Measurements from ENCODE around the gene ZSCAN16. TPM values are rescaled to one million over a fixed set of nuclear protein-coding genes. Genes with fewer than 3 reads are reported as not detected.

Gene ZSCAN16
- total RNA-seq, 1 experiment from 2014 or later, result 4.8 TPM

- no peak overlapping the region for H3K27ac ChIP-seq (ENCODE audit: low read length)
- H3K9ac ChIP-seq (ENCODE audit: low read length), result no peak overlapping the region
- peaks cover 78% of the 10 kb centered on the region for H3K79me2 ChIP-seq (ENCODE audit: low read length)
- H3K9me2 ChIP-seq (replicated peaks; ENCODE audit: insufficient read depth, low read length), result no peaks in the 10 kb centered on the region
- H3K4me1 ChIP-seq (ENCODE audit: low read length), result peaks cover 17% of the 10 kb centered on the region
- no peaks in the 10 kb centered on the region for H4K20me1 ChIP-seq (ENCODE audit: insufficient read depth, low read depth, low read length)
- H3K9me3 ChIP-seq (ENCODE audit: low read length), result no peaks in the 10 kb centered on the region; the same call in 1 of the 2 replicates
- no peak overlapping the region for H3K4me3 ChIP-seq (ENCODE audit: low read length)
- no peaks in the 10 kb centered on the region for H3K27me3 ChIP-seq (ENCODE audit: low read length)
- no peak overlapping the region for H2AFZ ChIP-seq (ENCODE audit: low read length)
- H3K36me3 ChIP-seq (ENCODE audit: insufficient read depth, low read length), result peaks cover 69% of the 10 kb centered on the region
- DNase-seq, result no peak
- no peak overlapping the region for H3K4me2 ChIP-seq (ENCODE audit: low read depth, low read length, poor library complexity, severe bottlenecking)
These were observed 20.8 kb downstream of the ZSCAN16 start for GRCh38 chr6:28145231-28145630.

GRCh38 chr6:28152531-28152930, 28.1 kb downstream of the ZSCAN16 start:
- Histone ChIP-seq H3K79me2 (ENCODE audit: low read length) (peaks cover 21% of the 10 kb centered on the region), H3K4me1 (ENCODE audit: low read length) (no peaks in the 10 kb centered on the region), H3K9ac (ENCODE audit: low read length) (no peak overlapping the region), H3K27ac (ENCODE audit: low read length) (no peak overlapping the region), H2AFZ (ENCODE audit: low read length) (no peak overlapping the region), H3K36me3 (ENCODE audit: insufficient read depth, low read length) (peaks cover 96% of the 10 kb centered on the region), H3K4me3 (ENCODE audit: low read length) (no peak overlapping the region), H4K20me1 (ENCODE audit: insufficient read depth, low read depth, low read length) (no peaks in the 10 kb centered on the region), H3K4me2 (ENCODE audit: low read depth, low read length, poor library complexity, severe bottlenecking) (no peak overlapping the region), H3K9me2 (replicated peaks; ENCODE audit: insufficient read depth, low read length) (no peaks in the 10 kb centered on the region), H3K27me3 (ENCODE audit: low read length) (no peaks in the 10 kb centered on the region), H3K9me3 (ENCODE audit: low read length) (peaks cover 24% of the 10 kb centered on the region)
- no peak for DNase-seq

GRCh38 chr6:28153546-28153945, 29.1 kb downstream of the ZSCAN16 start:
- H3K9me2 ChIP-seq (replicated peaks; ENCODE audit: insufficient read depth, low read length), result no peaks in the 10 kb centered on the region
- H3K36me3 ChIP-seq (ENCODE audit: insufficient read depth, low read length), result peaks cover 92% of the 10 kb centered on the region
- no peak overlapping the region for H3K27ac ChIP-seq (ENCODE audit: low read length)
- H2AFZ ChIP-seq (ENCODE audit: low read length), result no peak overlapping the region
- no peak overlapping the region for H3K4me3 ChIP-seq (ENCODE audit: low read length)
- H3K27me3 ChIP-seq (ENCODE audit: low read length), result no peaks in the 10 kb centered on the region
- H3K9ac ChIP-seq (ENCODE audit: low read length), result no peak overlapping the region
- H3K79me2 ChIP-seq (ENCODE audit: low read length), result peaks cover 11% of the 10 kb centered on the region
- H4K20me1 ChIP-seq (ENCODE audit: insufficient read depth, low read depth, low read length), result no peaks in the 10 kb centered on the region
- H3K9me3 ChIP-seq (ENCODE audit: low read length), result peaks cover 24% of the 10 kb centered on the region
- no peak overlapping the region for H3K4me2 ChIP-seq (ENCODE audit: low read depth, low read length, poor library complexity, severe bottlenecking)
- no peak for DNase-seq
- H3K4me1 ChIP-seq (ENCODE audit: low read length), result no peaks in the 10 kb centered on the region

DNA sequence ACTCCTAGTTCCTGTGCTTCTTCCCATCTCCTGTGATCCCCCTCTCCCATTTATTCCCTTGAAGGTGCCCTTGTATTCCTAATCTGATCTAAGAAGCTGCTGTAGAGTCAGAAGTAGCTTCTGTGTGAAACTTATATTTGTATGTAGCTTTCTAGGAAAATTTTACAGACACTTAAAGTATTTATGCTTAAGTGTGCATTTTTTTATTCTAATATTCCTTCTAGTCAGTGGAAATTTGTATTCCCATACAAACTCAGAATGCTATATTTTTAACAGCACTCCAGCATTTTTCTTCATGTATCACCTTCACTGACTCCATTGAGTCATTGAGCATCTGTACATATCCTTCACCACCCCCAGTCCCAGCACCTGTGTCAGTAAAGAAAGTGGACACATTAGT, 29.9 kb downstream of the ZSCAN16 start:
- Histone ChIP-seq H3K4me3 (ENCODE audit: low read length) (no peak overlapping the region), H3K4me1 (ENCODE audit: low read length) (no peaks in the 10 kb centered on the region), H4K20me1 (ENCODE audit: insufficient read depth, low read depth, low read length) (no peaks in the 10 kb centered on the region), H3K9me2 (replicated peaks; ENCODE audit: insufficient read depth, low read length) (no peaks in the 10 kb centered on the region), H3K9ac (ENCODE audit: low read length) (no peak overlapping the region), H2AFZ (ENCODE audit: low read length) (no peak overlapping the region), H3K79me2 (ENCODE audit: low read length) (peaks cover 5% of the 10 kb centered on the region; the same call in 1 of the 2 replicates), H3K27me3 (ENCODE audit: low read length) (no peaks in the 10 kb centered on the region), H3K36me3 (ENCODE audit: insufficient read depth, low read length) (peaks cover 84% of the 10 kb centered on the region), H3K4me2 (ENCODE audit: low read depth, low read length, poor library complexity, severe bottlenecking) (no peak overlapping the region), H3K9me3 (ENCODE audit: low read length) (peaks cover 24% of the 10 kb centered on the region), H3K27ac (ENCODE audit: low read length) (no peak overlapping the region)
- DNase-seq, result no peak

DNA sequence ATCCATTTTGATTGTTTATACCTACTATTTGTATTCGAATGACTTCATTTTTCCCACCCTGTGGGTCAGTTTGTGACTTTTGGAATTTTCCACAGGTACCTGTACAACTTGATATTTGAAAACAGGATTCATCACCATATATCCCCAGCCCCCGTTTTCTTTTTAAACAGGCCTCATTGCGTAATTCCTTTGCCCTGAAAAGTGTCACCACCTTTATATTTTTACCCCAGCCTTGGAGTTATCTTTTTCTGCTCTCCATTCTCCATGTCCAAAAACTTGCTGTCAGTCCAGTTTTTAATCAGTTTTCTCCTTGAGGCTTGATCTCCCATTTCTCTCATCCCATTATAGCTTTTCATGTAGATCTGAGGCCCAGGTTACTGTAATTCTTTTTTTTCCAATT, 33.9 kb downstream of the ZSCAN16 start:
- H3K9ac ChIP-seq (ENCODE audit: low read length), result no peak overlapping the region
- H3K4me1 ChIP-seq (ENCODE audit: low read length), result peaks cover 14% of the 10 kb centered on the region
- H3K27ac ChIP-seq (ENCODE audit: low read length), result no peak overlapping the region
- no peak overlapping the region for H3K4me3 ChIP-seq (ENCODE audit: low read length)
- no peak for DNase-seq
- peaks cover 46% of the 10 kb centered on the region for H3K36me3 ChIP-seq (ENCODE audit: insufficient read depth, low read length)
- H2AFZ ChIP-seq (ENCODE audit: low read length), result no peak overlapping the region
- H3K27me3 ChIP-seq (ENCODE audit: low read length), result no peaks in the 10 kb centered on the region
- peaks cover 6% of the 10 kb centered on the region; the same call in 1 of the 2 replicates for H3K79me2 ChIP-seq (ENCODE audit: low read length)
- peaks cover 5% of the 10 kb centered on the region; the same call in 1 of the 2 replicates for H3K9me3 ChIP-seq (ENCODE audit: low read length)
- H3K4me2 ChIP-seq (ENCODE audit: low read depth, low read length, poor library complexity, severe bottlenecking), result no peak overlapping the region
- no peaks in the 10 kb centered on the region for H3K9me2 ChIP-seq (replicated peaks; ENCODE audit: insufficient read depth, low read length)
- no peaks in the 10 kb centered on the region for H4K20me1 ChIP-seq (ENCODE audit: insufficient read depth, low read depth, low read length)

DNA sequence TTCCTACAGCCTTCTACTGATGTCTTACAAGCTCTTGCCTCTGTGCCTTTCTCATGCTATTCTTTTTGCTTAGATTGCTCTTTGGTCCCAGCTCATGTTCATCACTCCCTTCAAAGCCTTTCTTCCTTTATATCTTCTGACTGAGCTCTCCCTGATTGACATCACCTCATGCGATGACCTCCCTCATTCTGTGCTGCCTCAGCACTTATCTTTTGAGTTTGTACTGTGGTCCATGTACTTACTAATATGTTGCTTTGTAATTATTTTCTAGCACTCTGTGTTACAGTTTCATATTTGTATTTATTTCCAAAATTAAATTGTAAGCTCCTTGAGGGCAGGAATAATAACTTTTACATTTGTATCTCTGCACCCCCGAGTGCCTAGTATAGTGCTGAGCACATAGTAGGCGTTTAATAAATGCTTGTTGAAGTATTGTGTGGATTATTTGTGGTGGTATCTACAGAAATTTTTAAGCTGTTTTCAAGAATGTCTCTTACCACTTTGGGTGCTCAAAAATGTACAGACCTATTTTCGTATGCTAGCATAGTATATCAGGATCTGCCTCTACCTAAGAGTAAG, 34.7 kb downstream of the ZSCAN16 start:
- Histone ChIP-seq H3K4me3 (ENCODE audit: low read length) (no peak overlapping the region), H3K36me3 (ENCODE audit: insufficient read depth, low read length) (peaks cover 38% of the 10 kb centered on the region), H3K27me3 (ENCODE audit: low read length) (no peaks in the 10 kb centered on the region), H3K27ac (ENCODE audit: low read length) (no peak overlapping the region), H2AFZ (ENCODE audit: low read length) (no peak overlapping the region), H3K79me2 (ENCODE audit: low read length) (peaks cover 6% of the 10 kb centered on the region; the same call in 1 of the 2 replicates), H3K9me3 (ENCODE audit: low read length) (no peaks in the 10 kb centered on the region), H4K20me1 (ENCODE audit: insufficient read depth, low read depth, low read length) (no peaks in the 10 kb centered on the region), H3K4me2 (ENCODE audit: low read depth, low read length, poor library complexity, severe bottlenecking) (no peak overlapping the region), H3K9ac (ENCODE audit: low read length) (no peak overlapping the region), H3K9me2 (replicated peaks; ENCODE audit: insufficient read depth, low read length) (no peaks in the 10 kb centered on the region), H3K4me1 (ENCODE audit: low read length) (peaks cover 14% of the 10 kb centered on the region)
- no peak for DNase-seq

DNA sequence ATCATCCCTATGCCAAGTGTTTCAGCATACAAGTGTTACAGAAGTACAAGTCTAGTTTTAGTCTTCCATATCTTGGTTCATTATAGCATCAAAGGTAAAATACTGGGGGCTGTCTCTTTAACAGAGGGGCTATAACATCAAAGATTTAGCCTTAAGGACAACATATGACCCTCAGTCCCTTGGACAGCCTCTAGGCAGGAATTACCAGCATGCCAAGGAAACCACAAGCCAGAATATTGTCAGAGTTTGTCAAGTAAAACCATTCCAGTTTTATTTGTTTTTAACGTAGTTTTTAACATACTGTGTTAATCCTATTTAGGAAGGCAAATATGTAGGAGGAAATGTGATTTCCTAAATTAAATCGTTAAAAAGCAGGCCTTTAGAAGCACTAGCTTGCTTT, 35.8 kb downstream of the ZSCAN16 start:
- Histone ChIP-seq H3K27me3 (ENCODE audit: low read length) (no peaks in the 10 kb centered on the region), H3K9me3 (ENCODE audit: low read length) (no peaks in the 10 kb centered on the region)

DNA sequence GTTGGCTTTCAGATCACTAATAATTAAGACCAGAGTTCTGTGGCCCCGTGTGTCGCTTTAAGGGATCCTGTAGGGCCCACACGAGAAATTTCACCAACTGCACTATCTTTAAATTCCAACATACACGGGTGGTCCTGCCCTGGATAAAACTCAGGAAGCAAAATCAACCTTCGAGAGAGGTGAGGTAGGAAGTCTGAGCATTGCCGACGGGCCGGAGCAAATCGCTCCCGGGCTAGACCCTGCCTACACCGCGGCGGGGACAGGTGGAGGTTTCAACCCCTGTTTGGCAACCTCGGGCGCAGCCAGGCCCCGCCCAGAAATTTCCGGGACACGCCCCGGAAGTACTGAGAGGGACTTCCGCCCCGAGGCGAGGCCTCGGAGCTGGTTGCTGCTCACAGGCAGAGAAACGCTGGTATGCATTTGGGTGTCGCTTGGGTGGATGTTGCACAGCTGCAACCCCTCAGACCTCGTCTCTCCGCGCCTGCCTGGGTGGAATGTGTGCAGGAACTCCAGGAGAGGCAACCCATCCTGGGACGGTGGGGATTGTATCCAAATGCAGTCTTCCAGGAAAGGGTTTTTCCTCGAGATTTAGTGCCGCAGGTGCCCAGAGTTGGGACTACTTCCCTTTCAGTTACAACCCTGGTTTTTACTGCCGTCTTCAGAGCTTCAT, 37.1 kb downstream of the ZSCAN16 start:
- DNase-seq, result peak; percentile 94
- peak overlapping the region; percentile 70 for H3K4me3 ChIP-seq (ENCODE audit: low read length)
- no peak overlapping the region for H3K27ac ChIP-seq (ENCODE audit: low read length)
- no peaks in the 10 kb centered on the region for H4K20me1 ChIP-seq (ENCODE audit: insufficient read depth, low read depth, low read length)
- H3K9me3 ChIP-seq (ENCODE audit: low read length), result no peaks in the 10 kb centered on the region
- H3K79me2 ChIP-seq (ENCODE audit: low read length), result peaks cover 6% of the 10 kb centered on the region; the same call in 1 of the 2 replicates
- peaks cover 15% of the 10 kb centered on the region for H3K36me3 ChIP-seq (ENCODE audit: insufficient read depth, low read length)
- peak overlapping the region; percentile 13; the same call in 1 of the 2 replicates for H2AFZ ChIP-seq (ENCODE audit: low read length)
- H3K4me2 ChIP-seq (ENCODE audit: low read depth, low read length, poor library complexity, severe bottlenecking), result peak overlapping the region; percentile 73
- H3K4me1 ChIP-seq (ENCODE audit: low read length), result peaks cover 14% of the 10 kb centered on the region
- no peaks in the 10 kb centered on the region for H3K27me3 ChIP-seq (ENCODE audit: low read length)
- no peaks in the 10 kb centered on the region for H3K9me2 ChIP-seq (replicated peaks; ENCODE audit: insufficient read depth, low read length)
- H3K9ac ChIP-seq (ENCODE audit: low read length), result peak overlapping the region; percentile 70

More for the DNA sequence above, 35.8 kb downstream of the ZSCAN16 start:
- Histone ChIP-seq H2AFZ (ENCODE audit: low read length) (no peak overlapping the region), H4K20me1 (ENCODE audit: insufficient read depth, low read depth, low read length) (no peaks in the 10 kb centered on the region), H3K9ac (ENCODE audit: low read length) (no peak overlapping the region), H3K36me3 (ENCODE audit: insufficient read depth, low read length) (peaks cover 27% of the 10 kb centered on the region), H3K4me1 (ENCODE audit: low read length) (peaks cover 14% of the 10 kb centered on the region), H3K9me2 (replicated peaks; ENCODE audit: insufficient read depth, low read length) (no peaks in the 10 kb centered on the region), H3K27ac (ENCODE audit: low read length) (peak overlapping the region; percentile 13; the same call in 1 of the 2 replicates), H3K4me3 (ENCODE audit: low read length) (no peak overlapping the region), H3K79me2 (ENCODE audit: low read length) (peaks cover 6% of the 10 kb centered on the region; the same call in 1 of the 2 replicates), H3K4me2 (ENCODE audit: low read depth, low read length, poor library complexity, severe bottlenecking) (no peak overlapping the region)
- no peak for DNase-seq

All from Karpas-422 (cell line).